Ishikawa (cell line): Measurements from ENCODE around the gene GPAM.

Source experiments
- CEBPB ChIP-seq: IDR thresholded peaks from 2 replicates; pipeline ENCODE4 v1.6.1; 2012
- CREB1 ChIP-seq: IDR thresholded peaks from 2 replicates; pipeline ENCODE4 v1.6.1; 2012; ENCODE audit warnings: low read depth
- EGR1 ChIP-seq: IDR thresholded peaks from 2 replicates; pipeline ENCODE4 v1.6.1; 2012
- EP300 ChIP-seq: IDR thresholded peaks from 2 replicates; pipeline ENCODE4 v1.6.1; 2012; ENCODE audit warnings: borderline replicate concordance
- FOXM1 ChIP-seq: IDR thresholded peaks from 2 replicates; pipeline ENCODE4 v1.6.1; 2012; ENCODE audit warnings: low read depth, borderline replicate concordance
- NFIC ChIP-seq: IDR thresholded peaks from 2 replicates; pipeline ENCODE4 v1.6.1; 2012
- RAD21 ChIP-seq: IDR thresholded peaks from 2 replicates; pipeline ENCODE4 v1.6.1; 2012; ENCODE audit warnings: low read depth
- TAF1 ChIP-seq: IDR thresholded peaks from 2 replicates; pipeline ENCODE4 v1.6.1; 2012; ENCODE audit warnings: low read depth, mild to moderate bottlenecking
- TCF12 ChIP-seq: IDR thresholded peaks from 2 replicates; pipeline ENCODE4 v1.6.1; 2012; ENCODE audit warnings: low read depth
- TEAD4 ChIP-seq: IDR thresholded peaks from 2 replicates; pipeline ENCODE4 v1.6.1; 2012
- USF1 ChIP-seq: IDR thresholded peaks from 2 replicates; pipeline ENCODE4 v1.6.1; 2012
- YY1 ChIP-seq: IDR thresholded peaks from 2 replicates; pipeline ENCODE4 v1.6.1; 2012; ENCODE audit warnings: low read depth
- ZBTB7A ChIP-seq: IDR thresholded peaks from 2 replicates; pipeline ENCODE4 v1.6.1; 2012; ENCODE audit warnings: low read depth
- TF ChIP-seq, protein P1 (sequence below): IDR thresholded peaks from 2 replicates; pipeline ENCODE4 v1.6.1; 2012; ENCODE audit warnings: low read depth, mild to moderate bottlenecking
- TF ChIP-seq, protein P2 (sequence below): IDR thresholded peaks from 2 replicates; pipeline ENCODE4 v1.6.1; 2012

Gene GPAM

GRCh38 chr10:112230325-112230988, 46.9 kb upstream of the GPAM start:
- TF ChIP-seq, protein P1, sequence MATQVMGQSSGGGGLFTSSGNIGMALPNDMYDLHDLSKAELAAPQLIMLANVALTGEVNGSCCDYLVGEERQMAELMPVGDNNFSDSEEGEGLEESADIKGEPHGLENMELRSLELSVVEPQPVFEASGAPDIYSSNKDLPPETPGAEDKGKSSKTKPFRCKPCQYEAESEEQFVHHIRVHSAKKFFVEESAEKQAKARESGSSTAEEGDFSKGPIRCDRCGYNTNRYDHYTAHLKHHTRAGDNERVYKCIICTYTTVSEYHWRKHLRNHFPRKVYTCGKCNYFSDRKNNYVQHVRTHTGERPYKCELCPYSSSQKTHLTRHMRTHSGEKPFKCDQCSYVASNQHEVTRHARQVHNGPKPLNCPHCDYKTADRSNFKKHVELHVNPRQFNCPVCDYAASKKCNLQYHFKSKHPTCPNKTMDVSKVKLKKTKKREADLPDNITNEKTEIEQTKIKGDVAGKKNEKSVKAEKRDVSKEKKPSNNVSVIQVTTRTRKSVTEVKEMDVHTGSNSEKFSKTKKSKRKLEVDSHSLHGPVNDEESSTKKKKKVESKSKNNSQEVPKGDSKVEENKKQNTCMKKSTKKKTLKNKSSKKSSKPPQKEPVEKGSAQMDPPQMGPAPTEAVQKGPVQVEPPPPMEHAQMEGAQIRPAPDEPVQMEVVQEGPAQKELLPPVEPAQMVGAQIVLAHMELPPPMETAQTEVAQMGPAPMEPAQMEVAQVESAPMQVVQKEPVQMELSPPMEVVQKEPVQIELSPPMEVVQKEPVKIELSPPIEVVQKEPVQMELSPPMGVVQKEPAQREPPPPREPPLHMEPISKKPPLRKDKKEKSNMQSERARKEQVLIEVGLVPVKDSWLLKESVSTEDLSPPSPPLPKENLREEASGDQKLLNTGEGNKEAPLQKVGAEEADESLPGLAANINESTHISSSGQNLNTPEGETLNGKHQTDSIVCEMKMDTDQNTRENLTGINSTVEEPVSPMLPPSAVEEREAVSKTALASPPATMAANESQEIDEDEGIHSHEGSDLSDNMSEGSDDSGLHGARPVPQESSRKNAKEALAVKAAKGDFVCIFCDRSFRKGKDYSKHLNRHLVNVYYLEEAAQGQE, result no peak
- peak; percentile 61 for TF ChIP-seq YY1

GRCh38 chr10:112229901-112230300, 46.3 kb upstream of the GPAM start:
- no peak for TF ChIP-seq EGR1
- TF ChIP-seq TAF1, result no peak
- no peak for TF ChIP-seq TEAD4
- TF ChIP-seq NFIC, result no peak
- TF ChIP-seq RAD21, result no peak
- TF ChIP-seq EP300, result no peak
- TF ChIP-seq CREB1, result no peak
- TF ChIP-seq TCF12, result no peak
- TF ChIP-seq YY1, result no peak
- TF ChIP-seq CEBPB, result no peak
- TF ChIP-seq, protein P1, result no peak
- no peak for TF ChIP-seq ZBTB7A
- TF ChIP-seq, protein P2, sequence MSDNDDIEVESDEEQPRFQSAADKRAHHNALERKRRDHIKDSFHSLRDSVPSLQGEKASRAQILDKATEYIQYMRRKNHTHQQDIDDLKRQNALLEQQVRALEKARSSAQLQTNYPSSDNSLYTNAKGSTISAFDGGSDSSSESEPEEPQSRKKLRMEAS, result no peak
- no peak for TF ChIP-seq FOXM1
- TF ChIP-seq USF1, result no peak

DNA sequence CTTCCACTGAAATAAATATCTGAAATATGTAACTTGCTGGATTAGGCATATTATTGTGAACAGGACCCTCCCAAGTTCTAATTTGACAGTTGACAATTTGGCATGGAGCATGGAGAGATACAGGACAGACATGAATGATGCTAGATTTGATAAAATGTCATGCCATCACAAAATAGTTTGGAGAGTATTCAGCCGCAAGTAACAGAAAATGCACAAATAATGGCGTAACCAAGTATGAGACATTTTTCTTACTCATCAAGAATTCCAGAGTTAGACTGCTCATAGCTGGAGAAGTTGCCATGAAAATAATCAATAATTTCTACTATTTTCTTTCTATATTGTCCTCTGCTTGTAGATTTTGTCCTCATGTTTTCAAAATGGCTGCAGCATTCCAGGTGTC, 45.5 kb upstream of the GPAM start:
- TF ChIP-seq CREB1 (no peak), FOXM1 (no peak), EGR1 (no peak), USF1 (no peak), ZBTB7A (no peak), YY1 (no peak), TAF1 (no peak), EP300 (no peak), NFIC (no peak), TEAD4 (no peak), TCF12 (no peak), CEBPB (no peak)
- TF ChIP-seq, protein P1, result no peak

GRCh38 chr10:112228366-112229088, 45.0 kb upstream of the GPAM start:
- TF ChIP-seq, protein P1, result 0 out of 2 replicates have a peak, but pooled peaks have one; percentile 22
